K562 (cell line): ENCODE measurements around the gene EGFL7.

Experiments used
- CTCF ChIP-seq, 3 experiments: IDR thresholded peaks in 2 of 3; conservative IDR thresholded peaks in 1 of 3; 2 replicates each; pipeline ENCODE4 v1.5.1; 2011 to 2012; ENCODE audit warnings: low read length in 3 of 3, mild to moderate bottlenecking in 3 of 3, control low read depth in 2 of 3, improper control_type of control experiment in 1 of 3, inconsistent platforms in 1 of 3, low read depth in 1 of 3, mixed read lengths in 1 of 3, moderate library complexity in 1 of 3; ENCODE audit not compliant: insufficient read depth in 2 of 3
- EZH2 ChIP-seq: IDR thresholded peaks from 2 replicates; pipeline ENCODE4 v1.6.1; 2012; ENCODE audit warnings: low read depth, mild to moderate bottlenecking, inconsistent platforms, low read length, borderline replicate concordance
- JUN ChIP-seq, 2 experiments: sonication (generic) in 1 of 2; formaldehyde crosslinking in 1 of 2; IDR thresholded peaks; 2 replicates each; pipeline versions ENCODE4 v1.6.1 to v1.8.0; 2012 to 2022; ENCODE audit warnings: borderline replicate concordance in 2 of 2, mild to moderate bottlenecking in 2 of 2, improper control_type of control experiment in 1 of 2, low read depth in 1 of 2, low read length in 1 of 2, missing genetic modification reagents in 1 of 2
- MAX ChIP-seq: sonication (generic); formaldehyde crosslinking; IDR thresholded peaks from 2 replicates; pipeline ENCODE4 v1.9.0; 2022; ENCODE audit warnings: mild to moderate bottlenecking, missing genetic modification reagents
- MEF2A ChIP-seq: IDR thresholded peaks from 2 replicates; pipeline ENCODE4 v1.6.1; 2011; ENCODE audit warnings: low read depth, mild to moderate bottlenecking, low read length, moderate library complexity; ENCODE audit not compliant: control insufficient read depth
- MXI1 ChIP-seq: IDR thresholded peaks from 2 replicates; pipeline ENCODE4 v1.6.1; 2011; ENCODE audit warnings: low read depth, mild to moderate bottlenecking, improper control_type of control experiment, low read length
- MYNN ChIP-seq, 2 experiments: sonication (generic); formaldehyde crosslinking in 1 of 2; IDR thresholded peaks; 2 replicates each; pipeline versions ENCODE4 v1.5.0 to v1.6.1; 2016 to 2020; ENCODE audit warnings: antibody characterized with exemption in 1 of 2, missing genetic modification reagents in 1 of 2
- TCF7 ChIP-seq: sonication (generic); IDR thresholded peaks from 2 replicates; pipeline ENCODE4 v1.6.1; 2016; ENCODE audit warnings: antibody characterized with exemption, borderline replicate concordance
- TF ChIP-seq, protein P1 (sequence below), 2 experiments: fragments of 450-650 bp in 1 of 2; sonication (generic) in 1 of 2; formaldehyde crosslinking; conservative IDR thresholded peaks; 2 replicates each; pipeline versions ENCODE4 v1.4.0 to v1.8.1; 2020 to 2022; ENCODE audit warnings: mild to moderate bottlenecking in 1 of 2, missing genetic modification reagents in 1 of 2
- TF ChIP-seq, protein P2 (sequence below): sonication (generic); formaldehyde crosslinking; IDR thresholded peaks from 2 replicates; pipeline ENCODE4 v1.9.0; 2022; ENCODE audit warnings: mild to moderate bottlenecking, missing genetic modification reagents

DNA sequence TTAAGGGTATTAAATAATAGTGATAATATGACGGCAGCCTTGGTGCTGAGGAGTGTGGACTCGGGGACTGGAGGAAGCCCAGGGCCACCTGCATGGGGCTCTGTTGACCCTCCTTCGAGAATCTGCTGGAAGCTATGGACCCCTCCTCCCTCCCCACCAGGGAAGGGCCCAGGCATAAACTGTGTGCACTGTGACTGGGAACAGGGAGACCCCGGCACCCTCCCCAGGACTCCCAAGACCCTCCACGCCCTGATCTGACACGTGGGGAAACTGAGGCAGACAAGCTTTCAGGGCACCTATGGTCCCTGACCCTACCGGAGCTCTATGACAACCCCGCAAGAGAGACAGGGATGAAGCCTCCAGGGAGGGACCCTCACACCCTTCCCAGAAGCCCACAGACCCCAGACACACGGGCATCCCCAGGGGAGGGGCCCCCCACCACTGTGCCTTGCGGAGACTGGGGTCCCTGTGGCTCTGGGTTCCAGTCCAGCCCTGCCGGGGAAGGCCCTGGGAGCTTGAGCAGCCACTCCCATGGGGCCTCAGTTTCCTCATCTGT is 6.5 kb upstream of the EGFL7 start:
- no peak for TF ChIP-seq EZH2
- no peak for TF ChIP-seq MXI1
- no peak for TF ChIP-seq MEF2A
- TF ChIP-seq JUN (IDR thresholded peaks at IDR 0.05; ENCODE audit: borderline replicate concordance, low read depth, low read length): no peak
- no peak for TF ChIP-seq JUN (CRISPR knock-in tag; IDR thresholded peaks at IDR 0.05; ENCODE audit: borderline replicate concordance)
- no peak for TF ChIP-seq CTCF (IDR thresholded peaks at IDR 0.05 in 2 of 3, conservative IDR thresholded peaks at IDR 0.05 in 1 of 3; ENCODE audit: insufficient read depth in 2 of 3, low read depth in 1 of 3, low read length in 3 of 3)
- no peak for TF ChIP-seq MYNN (IDR thresholded peaks at IDR 0.05)
- TF ChIP-seq MYNN (CRISPR knock-in tag; IDR thresholded peaks at IDR 0.05): no peak
- TF ChIP-seq MAX (CRISPR knock-in tag): no peak; the same call in 1 of the 2 replicates
- TF ChIP-seq, protein P1, sequence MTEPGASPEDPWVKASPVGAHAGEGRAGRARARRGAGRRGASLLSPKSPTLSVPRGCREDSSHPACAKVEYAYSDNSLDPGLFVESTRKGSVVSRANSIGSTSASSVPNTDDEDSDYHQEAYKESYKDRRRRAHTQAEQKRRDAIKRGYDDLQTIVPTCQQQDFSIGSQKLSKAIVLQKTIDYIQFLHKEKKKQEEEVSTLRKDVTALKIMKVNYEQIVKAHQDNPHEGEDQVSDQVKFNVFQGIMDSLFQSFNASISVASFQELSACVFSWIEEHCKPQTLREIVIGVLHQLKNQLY (CRISPR knock-in tag; conservative IDR thresholded peaks at IDR 0.05): no peak
- TF ChIP-seq, protein P2, sequence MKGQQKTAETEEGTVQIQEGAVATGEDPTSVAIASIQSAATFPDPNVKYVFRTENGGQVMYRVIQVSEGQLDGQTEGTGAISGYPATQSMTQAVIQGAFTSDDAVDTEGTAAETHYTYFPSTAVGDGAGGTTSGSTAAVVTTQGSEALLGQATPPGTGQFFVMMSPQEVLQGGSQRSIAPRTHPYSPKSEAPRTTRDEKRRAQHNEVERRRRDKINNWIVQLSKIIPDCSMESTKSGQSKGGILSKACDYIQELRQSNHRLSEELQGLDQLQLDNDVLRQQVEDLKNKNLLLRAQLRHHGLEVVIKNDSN (CRISPR knock-in tag): no peak
- TF ChIP-seq TCF7: no peak
